Measurements from ENCODE around the gene SIRPB2. TPM values are rescaled to one million over a fixed set of nuclear protein-coding genes. Genes with fewer than 3 reads are reported as not detected.

Gene SIRPB2
- total RNA-seq, 1 experiment from 2014 or later = not detected

GRCh38 chr20:1441133-1441532 is 50.1 kb downstream of the SIRPB2 start:
- no peak overlapping the region for H2BK12ac ChIP-seq (ENCODE audit: insufficient read length, low read depth, low read length)
- H2BK5ac ChIP-seq (ENCODE audit: insufficient read length, low read length) = no peak overlapping the region
- no peak overlapping the region for H3K18ac ChIP-seq (ENCODE audit: insufficient read length, low read depth, low read length)
- H4K91ac ChIP-seq (ENCODE audit: insufficient read length, low read depth, low read length) = no peak overlapping the region
- H3K9me3 Mint-ChIP-seq = no peaks in the 10 kb centered on the region; a peak in 2 of 5 replicates
- no peaks in the 10 kb centered on the region for H3K4me1 ChIP-seq (ENCODE audit: insufficient read depth, low read length)
- no peak overlapping the region for H4K5ac ChIP-seq (ENCODE audit: insufficient read length, low read depth, low read length)
- H3K4me1 Mint-ChIP-seq = peaks cover 2 to 19% of the 10 kb centered on the region in 2 experiments
- H3K23me2 ChIP-seq (ENCODE audit: insufficient read length, low read depth, low read length, poor library complexity, severe bottlenecking) = no peaks in the 10 kb centered on the region
- no peaks in the 10 kb centered on the region for H3K9me3 ChIP-seq (ENCODE audit: control insufficient read depth, low read depth, low read length)
- no peak overlapping the region for H3K4me3 Mint-ChIP-seq
- no peak overlapping the region for H2BK20ac ChIP-seq (ENCODE audit: low read depth, low read length, poor library complexity, severe bottlenecking)
- no peak overlapping the region for H3K9ac ChIP-seq (ENCODE audit: extremely low read depth, insufficient read length, low read length)
- H3K36me3 Mint-ChIP-seq (ENCODE audit: insufficient read depth in 1 of 3, low read depth in 3 of 3) = peaks cover 29 to 46% (median 42%) of the 10 kb centered on the region in 3 experiments; a peak in 6 of 7 replicates
- no peak overlapping the region for H2BK120ac ChIP-seq (ENCODE audit: low read depth, low read length, poor library complexity, severe bottlenecking)
- no CpG with 5 or more reads among the region's 3 CpGs for WGBS (ENCODE audit: extremely low coverage, insufficient read length, low lambda C conversion rate)
- no peak overlapping the region for H3K4me2 ChIP-seq (ENCODE audit: insufficient read depth, insufficient read length, low read length)
- H4K8ac ChIP-seq (replicated peaks; ENCODE audit: insufficient read length, low read depth, low read length) = no peak overlapping the region
- no peak overlapping the region for H3K14ac ChIP-seq (ENCODE audit: insufficient read depth, low read length)
- H3K27ac ChIP-seq (ENCODE audit: insufficient read length, low read depth, low read length) = no peak overlapping the region
- no peaks in the 10 kb centered on the region; the same call in 1 of the 2 replicates for H3K27me3 Mint-ChIP-seq (ENCODE audit: low read depth)
- no peaks in the 10 kb centered on the region for H3K79me2 ChIP-seq (ENCODE audit: insufficient read depth, low read length)
- no peaks in the 10 kb centered on the region for H3K79me1 ChIP-seq (ENCODE audit: insufficient read depth, low read depth, low read length, poor library complexity, severe bottlenecking)
- H3K23ac ChIP-seq (ENCODE audit: insufficient read length, low read depth, low read length) = no peak overlapping the region
- no peak for DNase-seq
- H3K27ac Mint-ChIP-seq = no peak overlapping the region
- H2BK15ac ChIP-seq (ENCODE audit: low read depth, low read length) = no peak overlapping the region
- TF ChIP-seq CTCF (conservative IDR thresholded peaks at IDR 0.05) = no peak
- no peak overlapping the region for H3T11ph ChIP-seq (ENCODE audit: low read length)
- H2AFZ ChIP-seq (ENCODE audit: low read length) = no peak overlapping the region
- no peaks in the 10 kb centered on the region for H4K20me1 ChIP-seq (ENCODE audit: control insufficient read depth, insufficient read depth, insufficient read length)
- no peak overlapping the region for H3K56ac ChIP-seq (ENCODE audit: insufficient read length, low read depth, low read length)
- H2AK5ac ChIP-seq (ENCODE audit: insufficient read length, low read length) = no peak overlapping the region
- no peaks in the 10 kb centered on the region for H3K27me3 ChIP-seq (ENCODE audit: insufficient read depth, low read length)
- no peak overlapping the region for H3K4ac ChIP-seq (ENCODE audit: low read depth, low read length)
